Thyroid gland (tissue), 4 donors: Measurements from ENCODE around the gene MDN1.

Experiments
- CTCF ChIP-seq, 6 experiments: fragments of 200-600 bp in 3 of 6; fragments of 450-650 bp in 3 of 6; sonication (generic) in 3 of 6; IDR thresholded peaks; one replicate each; pipeline ENCODE4 v1.5.1; 2016 to 2019; ENCODE audit warnings: antibody characterized with exemption in 6 of 6, mild to moderate bottlenecking in 2 of 6, inconsistent platforms in 1 of 6, moderate library complexity in 1 of 6
- POLR2A ChIP-seq, 2 donors: fragments of 450-650 bp; IDR thresholded peaks; one replicate each; pipeline ENCODE4 v1.6.1; 2017; ENCODE audit warnings: antibody characterized with exemption in 2 of 2, mild to moderate bottlenecking in 2 of 2, moderate library complexity in 1 of 2

- no peak for TF ChIP-seq POLR2A (IDR thresholded peaks at IDR 0.05)
- TF ChIP-seq CTCF (IDR thresholded peaks at IDR 0.05), result no peak
These were observed 203.1 kb downstream of the MDN1 start for GRCh38 chr6:89616531-89616930.
